Left cardiac atrium (tissue), 4 donors: ENCODE data around the gene PKP4. TPM values are rescaled to one million over a fixed set of nuclear protein-coding genes. Genes with fewer than 3 reads are reported as not detected.
"Not testable (repeated sequence)": the region's sequence is repeated elsewhere in the genome, so short reads cannot be mapped to it uniquely, and the experiment has no call there.

ENCODE experiments used
- ATAC-seq, 2 donors: fragments of 200-7000 bp; cut with Tn5 transposase; one replicate each; pipeline ENCODE4 v1.9.1; 2020; ENCODE audit warnings: mild to moderate bottlenecking in 2 of 2, moderate library complexity in 2 of 2
- DNase-seq: peaks from one replicate; pipeline ENCODE4 v3.0.0-alpha.2; 2020
- intact Hi-C, 2 donors: fragments of 100-400 bp; cut with DNase I; formaldehyde crosslinking; loops; one replicate each; pipeline versions ENCODE4 v1.14.1 to v1.15.1; 2022 to 2023
- total RNA-seq, 2 donors: library from RNA; stranded (reverse); fragmentation: NEBNext Ultra II Directional; extraction: Animal tissue kit (Norgen Biotek cat#: 25700); gene quantifications; one replicate each; pipeline ENCODE4 v1.2.1, GENCODE V29; 2021
- donor health status: DM: no; HTN: yes; CAD: no.
- donor health status: DM: no; HTN: yes; CAD: no; lungs with severe emphysema.
- donor health status: DM: yes; HTN: yes; CAD: no.
- donor health status: Dilated cardiomyopathy.

PKP4 gene
- total RNA-seq, 2 donors from 2014 or later = 62.5 to 64.8 TPM

GRCh38 chr2:158691619-158692018 is 234.9 kb downstream of the PKP4 start:
- intact Hi-C loops = no loop called here
- ATAC-seq (no peak), DNase-seq (no peak)

- DNase-seq (no peak), ATAC-seq (no peak)
- intact Hi-C loops = no loop called here
Measured at GRCh38 chr2:158692372-158693103, 235.8 kb downstream of the PKP4 start.

- ATAC-seq (no peak), DNase-seq (no peak)
- intact Hi-C loops = no loop called here
Measured at GRCh38 chr2:158693476-158693875, 236.7 kb downstream of the PKP4 start.

DNA sequence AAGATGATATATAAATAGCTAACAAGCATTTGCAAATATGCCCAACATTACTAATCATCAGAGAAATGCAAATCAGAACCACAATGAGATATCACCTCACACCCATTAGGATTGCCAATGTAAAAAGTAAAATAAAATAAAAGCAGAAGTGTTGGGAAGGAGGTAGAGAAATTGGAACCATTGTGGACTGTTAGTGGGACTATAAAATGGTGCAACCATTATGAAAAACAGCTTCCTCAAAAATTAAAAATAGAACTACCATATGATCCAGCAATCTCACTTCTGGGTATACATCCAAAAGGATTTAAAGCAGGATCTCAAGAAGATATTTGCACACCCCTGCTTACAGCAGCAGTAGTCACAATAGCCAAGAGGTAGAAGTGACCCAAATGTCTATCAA is 238.6 kb downstream of the PKP4 start:
- intact Hi-C loops = no loop called here
- ATAC-seq (no peak), DNase-seq (no peak)

DNA sequence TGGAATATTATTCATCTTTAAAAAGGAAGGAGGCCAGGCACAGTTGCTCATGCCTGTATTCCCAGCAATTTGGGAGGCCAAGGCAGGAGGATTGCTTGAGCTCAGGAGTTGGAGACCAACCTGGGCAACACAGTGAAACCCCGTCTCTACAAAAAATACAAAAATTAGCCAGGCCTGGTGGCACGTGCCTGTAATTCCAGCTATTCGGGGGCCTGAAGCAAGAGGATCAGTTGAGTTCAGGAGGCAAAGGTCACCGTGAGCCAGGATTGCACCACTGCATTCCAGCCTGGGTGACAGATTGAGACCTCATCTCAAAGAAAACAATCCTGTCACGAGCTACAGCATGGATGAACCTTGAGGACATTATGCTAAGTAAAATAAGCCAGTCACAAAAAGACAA is 239.0 kb downstream of the PKP4 start:
- ATAC-seq, DNase-seq, intact Hi-C loops: not testable (repeated sequence)

DNA sequence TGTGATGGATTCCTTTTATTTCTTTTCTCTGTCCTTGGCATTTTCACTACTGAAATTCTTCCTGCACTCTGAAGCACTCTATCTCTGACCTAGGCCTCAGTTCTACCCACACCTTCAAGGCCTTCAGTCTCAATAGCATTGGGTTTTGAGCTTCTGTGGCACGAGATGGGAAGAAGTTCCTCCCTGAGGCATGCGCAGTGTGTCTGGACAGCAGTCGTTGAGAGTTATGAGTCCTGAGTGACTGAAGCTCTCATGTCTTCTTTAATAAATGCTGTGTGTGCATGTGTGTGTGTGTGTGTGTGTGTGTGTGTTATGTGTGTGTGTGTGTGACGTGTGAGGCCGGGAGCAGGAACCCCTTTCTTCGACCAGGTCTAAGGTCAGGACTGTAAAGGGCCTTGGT is 242.6 kb downstream of the PKP4 start:
- intact Hi-C loops = no loop called here
- DNase-seq = no peak
- ATAC-seq = no peak

GRCh38 chr2:158701101-158701500 is 244.3 kb downstream of the PKP4 start:
- intact Hi-C loops = no loop called here
- ATAC-seq (no peak), DNase-seq (no peak)

DNA sequence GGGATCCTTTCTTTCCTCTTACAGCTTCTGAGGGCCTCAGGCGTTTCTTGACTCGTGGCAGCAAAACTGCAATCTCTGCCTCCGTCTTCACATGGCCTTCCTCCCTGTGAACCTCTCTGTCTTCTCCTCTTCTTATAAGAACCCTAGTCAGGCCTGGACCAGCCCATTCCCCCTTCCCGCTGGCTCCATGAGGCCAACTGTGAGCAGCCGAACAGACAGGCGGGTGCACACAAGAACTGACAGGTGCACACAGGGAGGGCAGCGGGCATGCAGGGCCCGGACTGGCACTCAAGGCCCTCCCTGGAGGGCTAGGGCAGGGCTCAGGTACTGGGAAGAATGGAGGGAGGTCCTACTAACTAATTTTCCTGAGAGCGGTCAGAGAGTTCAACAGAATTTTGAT is 246.0 kb downstream of the PKP4 start:
- ATAC-seq = no peak
- intact Hi-C loops = no loop called here
- no peak for DNase-seq

- DNase-seq, intact Hi-C loops, ATAC-seq: not testable (repeated sequence)
Measured at GRCh38 chr2:158704724-158705465, 248.1 kb downstream of the PKP4 start.

- no peak for DNase-seq
- ATAC-seq = no peak
- intact Hi-C loops = no loop called here
Measured at GRCh38 chr2:158712791-158713522, 256.2 kb downstream of the PKP4 start.

GRCh38 chr2:158713523-158714138 is 256.9 kb downstream of the PKP4 start:
- intact Hi-C loops = no loop called here
- DNase-seq (no peak), ATAC-seq (no peak)

DNA sequence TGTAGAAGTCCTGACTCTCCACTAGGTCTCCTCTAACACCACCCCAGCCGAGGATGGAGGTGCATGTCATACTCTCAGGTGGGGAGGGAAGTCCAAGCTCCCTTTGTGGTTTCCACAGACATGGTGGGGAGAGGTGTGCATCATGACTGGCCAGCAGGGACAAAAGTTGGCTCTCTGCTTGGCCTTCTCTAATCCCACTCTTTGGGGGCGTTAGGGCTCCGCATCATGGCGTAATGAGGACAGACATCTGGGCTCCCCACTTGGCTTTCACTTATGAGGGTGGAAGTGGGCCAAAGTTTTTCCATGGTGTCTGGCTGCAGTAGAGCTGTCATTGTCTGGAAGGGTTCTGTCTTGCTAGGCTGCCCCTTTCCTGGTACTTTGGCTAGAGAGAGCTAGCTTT is 257.7 kb downstream of the PKP4 start:
- no peak for ATAC-seq
- intact Hi-C loops = no loop called here
- no peak for DNase-seq

- ATAC-seq (no peak), DNase-seq (no peak)
- intact Hi-C loops = no loop called here
Measured at GRCh38 chr2:158715357-158715756, 258.6 kb downstream of the PKP4 start.

GRCh38 chr2:158716121-158716791 is 259.5 kb downstream of the PKP4 start:
- DNase-seq (peak; percentile 77), ATAC-seq (peak; percentile 60 to 82)
- intact Hi-C loops = no loop called here

- ATAC-seq (peak in 1 of 2 donors; percentile 15), DNase-seq (no peak)
- intact Hi-C loops = no loop called here
Measured at GRCh38 chr2:158716921-158717320, 260.2 kb downstream of the PKP4 start.

GRCh38 chr2:158717366-158718195 is 260.8 kb downstream of the PKP4 start:
- ATAC-seq (no peak), DNase-seq (no peak)
- intact Hi-C loops = no loop called here

DNA sequence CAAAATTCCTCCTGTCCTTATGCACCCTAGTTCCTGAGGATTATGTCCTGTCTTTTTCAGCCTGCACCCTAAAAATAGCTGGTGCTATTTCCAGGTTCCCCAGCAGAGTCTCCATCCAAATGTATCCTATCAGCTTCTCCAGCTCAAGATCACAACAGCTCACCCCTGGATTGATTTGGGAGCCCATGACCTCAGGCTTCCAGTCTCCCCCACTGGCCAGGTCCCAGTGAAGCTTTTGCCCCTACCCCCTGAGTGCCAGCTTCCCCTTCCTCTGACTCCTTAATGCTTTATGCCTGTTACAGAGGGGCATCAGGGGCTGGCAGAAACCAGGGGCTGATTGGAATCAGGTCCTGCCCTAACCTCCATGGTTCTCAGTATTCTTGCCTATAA is 261.4 kb downstream of the PKP4 start:
- intact Hi-C loops = no loop called here
- DNase-seq (no peak), ATAC-seq (no peak)

GRCh38 chr2:158718851-158719250 is 262.1 kb downstream of the PKP4 start:
- ATAC-seq = no peak
- DNase-seq = no peak
- intact Hi-C loops = no loop called here
